Heart right ventricle (tissue), 16 donors: ENCODE measurements around the gene CPT1A. TPM values are rescaled to one million over a fixed set of nuclear protein-coding genes. Genes with fewer than 3 reads are reported as not detected.

ENCODE experiments used
- ATAC-seq, 8 donors: fragments of 200-7000 bp; cut with Tn5 transposase; one replicate each; pipeline ENCODE4 v1.9.1; 2020; ENCODE audit warnings: mild to moderate bottlenecking in 8 of 8, moderate library complexity in 8 of 8, moderate number of reproducible peaks in 1 of 8
- DNase-seq, 2 donors: peaks; one replicate each; pipeline ENCODE4 v3.0.0-alpha.2; 2020
- H3K27ac ChIP-seq, 10 donors: fragments of 200-600 bp; sonication (generic) in 2 of 10; one replicate each; pipeline versions ENCODE4 v1.5.0 to v1.8.0; 2020 to 2022; ENCODE audit warnings: mild to moderate bottlenecking in 3 of 10
- H3K27me3 ChIP-seq, 7 donors: fragments of 200-600 bp; one replicate each; pipeline ENCODE4 v1.8.0; 2021 to 2022; ENCODE audit warnings: mild to moderate bottlenecking in 2 of 7
- H3K36me3 ChIP-seq, 9 donors: fragments of 200-600 bp; sonication (generic) in 1 of 9; one replicate each; pipeline versions ENCODE4 v1.5.0 to v1.8.0; 2020 to 2022; ENCODE audit warnings: mild to moderate bottlenecking in 2 of 9
- H3K4me1 ChIP-seq, 9 donors: fragments of 200-600 bp; sonication (generic) in 1 of 9; one replicate each; pipeline versions ENCODE4 v1.5.0 to v1.8.0; 2020 to 2022; ENCODE audit warnings: mild to moderate bottlenecking in 4 of 9
- H3K4me3 ChIP-seq, 10 donors: fragments of 200-600 bp; sonication (generic) in 2 of 10; one replicate each; pipeline versions ENCODE4 v1.5.0 to v1.8.0; 2020 to 2022; ENCODE audit warnings: mild to moderate bottlenecking in 7 of 10, moderate library complexity in 2 of 10
- H3K9me3 ChIP-seq, 11 donors: fragments of 200-600 bp in 10 of 11; sonication (generic) in 2 of 11; one replicate each; pipeline versions ENCODE4 v1.5.0 to v1.8.0; 2013 to 2022; ENCODE audit warnings: mild to moderate bottlenecking in 2 of 11, control low read depth in 1 of 11, moderate library complexity in 1 of 11
- WGBS, 2 donors: extraction: QIAGEN DNeasy Blood & Tissue Kit; methylation state at CpG; one replicate each; pipeline ENCODE4 v1.1.7; 2013; ENCODE audit warnings: inconsistent platforms in 1 of 2; 5-methylcytosine and 5-hydroxymethylcytosine counted together
- intact Hi-C, 10 donors: fragments of 100-400 bp; cut with DNase I; formaldehyde crosslinking; loops; one replicate each; pipeline versions ENCODE4 v1.11.1 to v1.14.2; 2022
- polyA plus RNA-seq, 2 donors: library from polyadenylated mRNA; stranded (reverse); fragments of 200-250 nt; gene quantifications; one replicate each; pipeline ENCODE4 v1.2.3, GENCODE V29; 2013
- total RNA-seq, 10 donors: library from RNA; stranded (reverse); fragmentation: NEBNext Ultra II Directional in 3 of 10; extraction: Animal tissue kit (Norgen Biotek cat#: 25700) in 3 of 10; gene quantifications; one replicate each; pipeline versions ENCODE4 v1.2.1 to v1.2.4, GENCODE V29; 2021 to 2023
- TF ChIP-seq, protein P1 (sequence below), 9 donors: fragments of 200-600 bp; sonication (generic) in 2 of 9; IDR thresholded peaks; one replicate each; pipeline versions ENCODE4 v1.5.0 to v1.8.0; 2021 to 2022; ENCODE audit warnings: antibody characterized with exemption in 9 of 9, mild to moderate bottlenecking in 5 of 9, moderate library complexity in 1 of 9
- donor health status: Arrhythmogenic right ventricular cardiomyopathy.
- donor health status: ischemic (EF 13 %, LVEDD 7.1; RV severe dilation, severe dysfunction).
- donor health status: healthy with polysubstance abuse.
- donor health status: DM: no; HTN: yes; CAD: no.
- donor health status: DM: no; HTN: no; CAD: no.
- donor health status: ischemic (EF 25% LVEDD 6.9; RV normal size, moderate dysfunction).
- donor health status: ischemic (EF 25% LVEDD 5.7; RV mildly dilated, moderate dysfunction).
- donor health status: healthy.
- donor health status: DM: yes; HTN: yes; CAD: no.
- donor health status: Ischemic cardiomyopathy.
- donor health status: ischemic (EF 35%, LVEDD 5.7; RV mildly dilated, moderate dysfunction).
- donor health status: nonischemic (EF 11% LVEDD 7.7; RV severe dilation, severe dysfunction).
- donor health status: DM: yes; HTN: yes; CAD: no.
- donor health status: PGD.
- donor health status: ischemic (EF 29% LVEDD 5.4; RV normal size, mild dysfunction).
- donor health status: nonischemic (EF 23%, LVEDD 6.1; RV moderate dilation, normal function).

The CPT1A gene
- total and polyA plus RNA-seq, 12 donors, result 18.8 to 84.4 (median 44.2) TPM

DNA sequence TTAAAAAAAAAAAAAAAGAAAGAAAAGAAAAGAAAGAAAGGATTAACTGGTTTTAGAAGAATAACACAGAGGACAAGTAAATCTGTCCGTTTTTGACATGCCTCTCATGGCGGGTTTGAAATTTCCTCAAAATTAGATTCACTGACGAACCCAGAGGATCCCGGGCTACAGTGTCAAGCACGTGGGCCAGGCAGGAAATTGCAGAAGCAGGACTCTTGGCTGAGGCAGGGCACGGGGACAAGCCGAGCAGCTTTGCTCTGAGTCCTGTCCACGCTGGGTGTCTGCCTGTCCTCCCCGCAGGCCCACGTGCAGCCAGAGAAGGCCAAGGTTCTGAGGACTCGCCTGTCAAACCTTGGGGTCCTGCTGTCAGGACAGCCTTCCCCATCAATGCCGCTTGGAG, 132.7 kb downstream of the CPT1A start:
- ATAC-seq (no peak), DNase-seq (no peak)
- Histone ChIP-seq H3K36me3 (no peaks in the 10 kb centered on the region), H3K9me3 (no peaks in the 10 kb centered on the region), H3K4me3 (no peak overlapping the region), H3K4me1 (peaks cover 0 to 2% (median 0%) of the 10 kb centered on the region in 9 donors), H3K27me3 (peaks cover 0 to 31% (median 14%) of the 10 kb centered on the region in 7 donors), H3K27ac (no peak overlapping the region)
- WGBS, 2 donors, result 72 to 76% methylated on average over 12 of the region's 12 CpGs
- TF ChIP-seq, protein P1, sequence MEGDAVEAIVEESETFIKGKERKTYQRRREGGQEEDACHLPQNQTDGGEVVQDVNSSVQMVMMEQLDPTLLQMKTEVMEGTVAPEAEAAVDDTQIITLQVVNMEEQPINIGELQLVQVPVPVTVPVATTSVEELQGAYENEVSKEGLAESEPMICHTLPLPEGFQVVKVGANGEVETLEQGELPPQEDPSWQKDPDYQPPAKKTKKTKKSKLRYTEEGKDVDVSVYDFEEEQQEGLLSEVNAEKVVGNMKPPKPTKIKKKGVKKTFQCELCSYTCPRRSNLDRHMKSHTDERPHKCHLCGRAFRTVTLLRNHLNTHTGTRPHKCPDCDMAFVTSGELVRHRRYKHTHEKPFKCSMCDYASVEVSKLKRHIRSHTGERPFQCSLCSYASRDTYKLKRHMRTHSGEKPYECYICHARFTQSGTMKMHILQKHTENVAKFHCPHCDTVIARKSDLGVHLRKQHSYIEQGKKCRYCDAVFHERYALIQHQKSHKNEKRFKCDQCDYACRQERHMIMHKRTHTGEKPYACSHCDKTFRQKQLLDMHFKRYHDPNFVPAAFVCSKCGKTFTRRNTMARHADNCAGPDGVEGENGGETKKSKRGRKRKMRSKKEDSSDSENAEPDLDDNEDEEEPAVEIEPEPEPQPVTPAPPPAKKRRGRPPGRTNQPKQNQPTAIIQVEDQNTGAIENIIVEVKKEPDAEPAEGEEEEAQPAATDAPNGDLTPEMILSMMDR (IDR thresholded peaks at IDR 0.05), result no peak
- intact Hi-C loops, result no loop called here

- intact Hi-C loops, result no loop called here
- no peaks in the 10 kb centered on the region for H3K9me3 ChIP-seq
- no peak for DNase-seq
- no peak overlapping the region for H3K27ac ChIP-seq
- TF ChIP-seq, protein P1 (IDR thresholded peaks at IDR 0.05), result no peak
- H3K4me3 ChIP-seq, result no peak overlapping the region
- no peaks in the 10 kb centered on the region for H3K36me3 ChIP-seq
- H3K4me1 ChIP-seq, result no peaks in the 10 kb centered on the region
- peaks cover 0 to 37% (median 25%) of the 10 kb centered on the region in 7 donors for H3K27me3 ChIP-seq
- WGBS, 2 donors, result 90 to 93% methylated on average over 7 of the region's 7 CpGs
- no peak for ATAC-seq
Observed at GRCh38 chr11:68707527-68707926, 134.2 kb downstream of the CPT1A start.

DNA sequence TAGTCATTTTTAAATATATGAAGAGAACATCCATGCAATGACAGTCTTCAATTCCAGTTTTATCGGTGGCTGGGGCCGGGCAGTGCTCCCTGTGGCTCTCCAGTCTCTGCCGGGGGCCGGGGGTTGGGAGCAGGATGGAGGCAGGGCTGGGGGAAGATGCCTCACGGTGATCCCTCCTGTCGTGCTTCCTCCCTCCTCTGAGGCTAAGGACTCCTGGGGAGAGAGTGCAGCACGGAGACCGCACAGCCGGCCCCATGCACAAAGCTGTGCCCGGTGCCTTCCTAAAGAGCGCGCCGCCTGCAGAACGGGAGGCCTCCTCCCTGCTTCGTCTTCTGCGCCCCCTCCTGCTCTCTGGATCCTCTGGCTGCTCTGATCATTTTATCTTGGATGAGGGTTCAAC, 136.8 kb downstream of the CPT1A start:
- H3K4me3 ChIP-seq, result no peak overlapping the region
- intact Hi-C loops, result no loop called here
- no peaks in the 10 kb centered on the region for H3K4me1 ChIP-seq
- no peak overlapping the region for H3K27ac ChIP-seq
- 24 to 35% methylated on average over 16 of the region's 16 CpGs for WGBS, 2 donors
- peaks cover 0 to 56% (median 30%) of the 10 kb centered on the region in 7 donors for H3K27me3 ChIP-seq
- TF ChIP-seq, protein P1 (IDR thresholded peaks at IDR 0.05), result no peak
- ATAC-seq (no peak), DNase-seq (no peak)
- no peaks in the 10 kb centered on the region for H3K36me3 ChIP-seq
- no peaks in the 10 kb centered on the region for H3K9me3 ChIP-seq

Other genes starting within 250 kb of the CPT1A start
- gene GAL, start 157.4 kb downstream of the CPT1A start, total RNA-seq, result 1 to 10 TPM in 1 of 10 donors, under 1 TPM in 2, not detected in 7; 0.42 to 1.6 (median 0.61) TPM
- 1 to 10 TPM in 1 of 2 donors, not detected in 1; 2.9 TPM for gene GAL, start 157.4 kb downstream of the CPT1A start, polyA plus RNA-seq
- gene TESMIN, start 90.4 kb downstream of the CPT1A start, total RNA-seq, result 1 to 10 TPM in 3 of 10 donors, under 1 TPM in 6, not detected in 1; 0.30 to 2.6 (median 0.64) TPM
- under 1 TPM in 1 of 2 donors, not detected in 1; 0.13 TPM for gene TESMIN, start 90.4 kb downstream of the CPT1A start, polyA plus RNA-seq
- 100 to 1,000 TPM in 4 of 10 donors, 10 to 100 TPM in 6; 63.2 to 138 (median 96.7) TPM for gene MRPL21, start 61.9 kb upstream of the CPT1A start, total RNA-seq
- gene MRPL21, start 61.9 kb upstream of the CPT1A start, polyA plus RNA-seq, result 100 to 1,000 TPM; 139 to 186 TPM
- 10 to 100 TPM in 8 of 10 donors, 1 to 10 TPM in 2; 9.0 to 17.7 (median 12.1) TPM for gene IGHMBP2, start 62.0 kb upstream of the CPT1A start, total RNA-seq
- gene IGHMBP2, start 62.0 kb upstream of the CPT1A start, polyA plus RNA-seq, result 10 to 100 TPM in 1 of 2 donors, 1 to 10 TPM in 1; 9.1 to 24.3 TPM
- not detected for gene MRGPRD, start 139.1 kb upstream of the CPT1A start, total RNA-seq
- not detected for gene MRGPRD, start 139.1 kb upstream of the CPT1A start, polyA plus RNA-seq
- gene MRGPRF, start 171.3 kb upstream of the CPT1A start, total RNA-seq, result 10 to 100 TPM in 1 of 10 donors, 1 to 10 TPM in 8, under 1 TPM in 1; 0.98 to 10.7 (median 1.6) TPM
- 1 to 10 TPM; 7.2 to 7.9 TPM for gene MRGPRF, start 171.3 kb upstream of the CPT1A start, polyA plus RNA-seq
- 10 to 100 TPM in 2 of 10 donors, 1 to 10 TPM in 8; 4.8 to 13.0 (median 7.8) TPM for gene TPCN2, start 207.0 kb upstream of the CPT1A start, total RNA-seq
- 10 to 100 TPM in 1 of 2 donors, 1 to 10 TPM in 1; 3.4 to 19.2 TPM for gene TPCN2, start 207.0 kb upstream of the CPT1A start, polyA plus RNA-seq